ENCODE results near the gene CMTM4.

The CMTM4 gene
- 1.2 to 2.0 (median 1.3) reads per million in 4 donors for total RNA-seq

GRCh38 chr16:66696669-66697630 is at the start of gene CMTM4:
Gene CMTM4, minus strand, starts transcription at chr16:66696743. Its CDS starts 218 bp downstream, at chr16:66696525.
- peak; percentile 63 to 82 (median 66) for DNase-seq

GRCh38 chr16:66746048-66746447 is 49.5 kb upstream of the CMTM4 start:
- no peak for DNase-seq

GRCh38 chr16:66741950-66742808 is 45.6 kb upstream of the CMTM4 start:
- DNase-seq = no peak

DNA sequence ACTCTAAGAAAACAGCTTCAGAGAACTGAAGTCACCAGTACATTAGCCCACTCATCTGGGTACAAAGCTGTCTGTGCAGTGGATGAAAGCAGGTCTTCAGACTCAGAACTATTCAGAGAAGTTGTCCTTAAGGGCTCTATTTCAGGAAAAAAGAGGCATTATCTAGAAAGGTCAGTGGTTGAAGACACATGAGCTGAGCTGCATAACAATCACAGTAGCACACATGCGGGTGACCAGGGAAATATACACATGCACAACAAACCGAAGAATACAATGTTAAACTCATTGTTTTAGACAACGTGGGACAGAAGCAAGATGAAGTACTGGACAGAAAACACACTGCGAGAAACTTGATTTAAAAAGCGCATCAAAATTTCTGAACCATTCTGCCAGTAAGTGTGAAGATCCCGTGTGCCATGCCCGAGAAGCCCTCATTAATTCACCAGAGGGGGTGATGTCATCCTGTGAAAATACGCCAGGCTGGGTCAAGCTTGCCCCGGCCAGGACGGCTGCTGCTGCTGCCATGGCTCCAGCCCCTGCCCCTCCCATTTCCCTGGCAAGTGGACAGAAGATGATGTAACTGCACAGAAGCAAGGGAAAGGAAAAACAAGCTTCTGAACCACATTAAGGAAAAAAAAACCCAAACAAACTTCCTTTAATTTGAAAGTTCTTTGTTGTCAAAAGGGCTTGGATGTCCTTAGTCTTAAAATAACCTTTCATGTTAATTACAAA is 44.8 kb upstream of the CMTM4 start:
- no peak for DNase-seq

DNA sequence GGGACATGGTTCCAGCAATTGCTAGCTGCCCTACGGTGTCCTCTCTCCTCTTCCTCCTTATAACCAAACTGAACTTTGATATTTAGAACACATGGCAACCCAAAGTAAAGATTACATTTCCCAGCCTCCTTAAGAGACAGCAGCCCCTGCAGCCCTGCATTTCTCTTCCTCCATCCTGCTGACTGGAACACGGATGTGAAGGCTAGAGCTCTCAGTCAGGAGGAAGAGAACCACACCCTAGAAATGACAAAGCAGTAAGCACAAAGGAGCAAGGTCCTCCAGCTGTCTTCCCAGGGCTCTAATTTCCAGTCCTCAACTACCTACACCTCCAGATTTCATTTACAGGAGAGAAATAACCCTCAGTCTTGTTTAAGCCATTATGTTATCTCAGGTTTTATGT is 44.0 kb upstream of the CMTM4 start:
- DNase-seq = no peak

DNA sequence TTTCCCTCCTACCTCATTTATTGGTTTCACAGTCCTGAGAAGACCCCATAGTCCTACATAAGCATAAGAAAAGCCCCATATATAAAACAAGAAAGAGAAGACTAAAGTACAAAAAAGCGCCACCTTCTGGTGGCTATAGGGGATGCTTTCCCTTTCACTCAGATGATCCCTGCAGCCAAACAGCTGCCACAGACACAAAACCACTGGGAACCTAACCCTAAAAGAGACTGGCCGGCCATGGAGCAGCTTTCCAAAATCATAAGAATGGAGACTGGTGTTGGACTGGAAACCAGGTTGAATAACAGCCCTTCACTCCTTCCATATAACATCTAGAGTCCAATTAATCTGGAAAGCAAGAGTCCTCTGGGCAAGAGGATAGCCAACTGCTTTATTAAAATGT is 43.5 kb upstream of the CMTM4 start:
- peak in 3 of 5 donors; percentile 6 to 43 (median 19) for DNase-seq

- DNase-seq = no peak
Measured at GRCh38 chr16:66735891-66736290, 39.3 kb upstream of the CMTM4 start.

- no peak for DNase-seq
Measured at GRCh38 chr16:66731101-66731500, 34.6 kb upstream of the CMTM4 start.

DNA sequence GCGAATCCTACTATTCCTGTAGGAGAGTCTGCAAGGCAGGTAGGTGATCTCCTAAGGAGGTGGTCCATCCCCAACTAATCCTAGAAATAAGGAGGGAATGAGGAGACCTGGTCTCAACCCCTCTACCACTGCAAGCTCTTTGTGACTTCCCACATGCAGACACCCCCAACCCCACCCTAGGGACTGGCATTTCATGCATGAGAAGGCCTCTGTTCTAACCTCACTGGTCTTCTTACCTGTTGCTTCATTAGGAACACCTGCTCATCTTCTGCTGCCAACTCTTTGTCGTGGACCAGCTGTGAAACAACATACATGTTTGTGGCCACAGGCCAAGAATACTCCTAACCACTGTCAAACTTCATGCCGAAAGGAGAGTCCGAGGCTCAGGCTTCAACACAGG is 32.3 kb upstream of the CMTM4 start:
- no peak for DNase-seq

DNA sequence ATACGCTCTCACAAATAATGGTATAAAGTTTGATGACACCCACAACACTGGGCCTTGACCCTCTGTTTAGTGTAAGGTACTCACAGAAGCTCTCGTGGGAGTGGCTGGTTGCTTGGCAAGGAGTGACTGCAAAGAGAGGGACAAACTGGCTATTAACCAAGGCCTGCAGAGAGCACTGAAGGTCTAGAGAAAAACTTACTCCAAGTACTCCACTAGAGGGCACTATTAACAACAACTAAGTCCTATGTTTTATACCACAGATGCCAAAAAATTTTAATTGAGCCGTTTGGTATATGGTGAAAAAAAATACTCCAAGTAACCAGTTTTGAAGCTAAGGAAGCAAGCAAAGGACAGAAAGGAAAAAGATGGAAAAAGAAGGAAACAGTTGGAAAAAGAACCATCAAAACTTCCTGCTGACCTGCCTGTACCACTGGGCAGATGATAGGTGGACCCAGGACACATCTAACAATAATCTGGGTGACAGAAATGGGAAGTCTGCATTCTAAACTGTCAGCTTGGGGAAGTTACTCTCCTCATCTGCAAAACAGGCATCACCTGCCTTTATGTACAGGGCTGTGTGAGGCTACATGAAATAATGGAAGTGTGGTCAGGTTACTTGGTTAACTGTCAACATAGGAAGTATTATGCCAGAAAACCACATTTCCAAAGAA is 31.7 kb upstream of the CMTM4 start:
- peak in 1 of 5 donors; percentile 49 for DNase-seq

GRCh38 chr16:66720766-66721165 is 24.2 kb upstream of the CMTM4 start:
- no peak for DNase-seq

DNA sequence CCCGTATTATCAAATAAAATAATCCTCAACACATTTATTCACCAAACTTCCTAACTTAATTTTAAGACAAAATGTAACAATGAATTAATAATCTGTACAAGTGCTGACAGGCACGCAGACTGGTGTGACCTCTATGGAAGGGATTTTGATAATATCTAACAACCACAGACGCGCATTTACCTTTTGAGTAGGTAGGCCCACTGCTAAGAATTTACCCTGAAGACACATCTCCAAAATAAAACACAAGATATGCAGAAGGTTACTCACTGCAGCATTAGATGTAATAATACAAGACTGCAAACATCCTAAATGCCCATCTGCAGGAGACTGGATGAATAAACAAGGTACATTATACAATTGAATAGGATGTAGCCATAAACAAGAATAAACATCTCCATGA is 22.7 kb upstream of the CMTM4 start:
- DNase-seq = no peak

GRCh38 chr16:66717776-66718175 is 21.2 kb upstream of the CMTM4 start:
- no peak for DNase-seq

DNA sequence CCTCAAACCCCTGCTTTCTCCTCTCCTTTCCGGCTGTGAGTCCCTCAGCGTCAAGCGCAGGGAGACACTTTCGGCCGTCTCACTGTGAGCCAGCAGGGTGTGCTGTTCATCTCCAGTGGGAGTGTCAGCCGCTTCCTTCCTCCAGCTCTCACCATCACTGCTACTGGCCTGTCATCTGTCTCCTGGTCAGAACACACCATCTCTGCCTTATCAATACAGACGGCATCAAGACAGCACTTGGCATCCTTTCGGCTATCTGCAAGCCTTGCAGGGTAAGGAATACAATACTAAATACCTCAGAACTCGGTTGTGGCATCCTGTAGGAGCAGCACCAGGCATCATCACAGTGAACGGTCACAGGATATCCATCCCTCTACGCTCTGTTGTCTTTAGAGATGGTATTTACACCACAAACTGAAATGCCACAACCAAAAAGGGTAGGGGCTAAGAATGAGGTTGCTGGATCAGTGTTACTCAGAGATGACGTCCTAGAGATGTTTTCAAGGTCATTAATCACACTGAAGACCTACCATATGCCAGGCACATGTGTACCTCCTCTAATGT is 20.7 kb upstream of the CMTM4 start:
- DNase-seq = no peak

GRCh38 chr16:66714654-66715307 is 18.2 kb upstream of the CMTM4 start:
- DNase-seq = no peak

DNA sequence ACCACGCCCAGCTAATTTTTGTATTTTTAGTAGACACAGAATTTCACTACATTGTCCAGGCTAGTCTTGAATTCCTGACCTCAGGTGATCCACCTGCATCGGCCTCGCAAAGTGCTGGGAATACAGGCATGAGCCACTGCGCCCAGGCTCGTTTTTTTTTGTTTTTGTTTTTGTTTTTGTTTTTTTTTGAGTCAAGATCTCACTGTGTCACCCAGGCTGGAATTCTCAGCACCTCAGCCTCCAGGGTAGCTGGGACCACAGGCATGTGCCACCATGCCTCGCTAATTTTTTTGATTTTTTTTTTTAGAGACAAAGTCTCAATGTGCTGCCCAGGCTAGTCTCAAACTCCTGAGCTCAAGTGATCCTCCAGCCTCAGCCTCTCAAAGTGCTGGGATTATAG is 17.5 kb upstream of the CMTM4 start:
- no peak for DNase-seq

DNA sequence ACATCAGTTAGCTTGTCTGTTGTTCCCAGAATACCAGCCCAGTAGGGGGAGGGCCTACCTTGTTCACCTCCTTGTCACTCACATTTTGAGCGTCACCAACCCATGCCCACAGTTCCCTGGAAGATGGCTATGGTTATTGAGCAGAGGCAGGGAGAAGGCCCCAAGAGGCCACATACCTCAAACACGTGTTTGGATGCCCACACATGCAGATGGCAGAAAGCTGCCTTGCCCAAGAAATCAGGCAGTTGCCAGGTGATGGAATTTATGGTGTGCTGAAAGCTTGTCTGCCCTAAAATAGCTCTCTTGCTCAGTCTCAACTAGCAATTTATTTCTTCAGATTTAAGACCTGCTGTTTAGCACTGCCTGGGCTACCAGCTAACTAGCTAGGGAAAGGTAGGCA is 16.5 kb upstream of the CMTM4 start:
- no peak for DNase-seq

- DNase-seq = no peak
Measured at GRCh38 chr16:66712512-66712911, 16.0 kb upstream of the CMTM4 start.

- DNase-seq = no peak
Measured at GRCh38 chr16:66711581-66711980, 15.0 kb upstream of the CMTM4 start.

GRCh38 chr16:66706506-66706880 is 9.9 kb upstream of the CMTM4 start:
- no peak for DNase-seq

- no peak for DNase-seq
Measured at GRCh38 chr16:66705790-66706505, 9.4 kb upstream of the CMTM4 start.

Measured in T-helper 1 cell (primary cell).